ENCODE data around the gene FAM136A. TPM values are rescaled to one million over a fixed set of nuclear protein-coding genes. Genes with fewer than 3 reads are reported as not detected.

Gene FAM136A
- total and polyA plus RNA-seq, 2 of the 13 experiments (the other 11 are each of a cell fraction or from before 2014, with no cell fraction given): 77.8 to 126 TPM

DNA sequence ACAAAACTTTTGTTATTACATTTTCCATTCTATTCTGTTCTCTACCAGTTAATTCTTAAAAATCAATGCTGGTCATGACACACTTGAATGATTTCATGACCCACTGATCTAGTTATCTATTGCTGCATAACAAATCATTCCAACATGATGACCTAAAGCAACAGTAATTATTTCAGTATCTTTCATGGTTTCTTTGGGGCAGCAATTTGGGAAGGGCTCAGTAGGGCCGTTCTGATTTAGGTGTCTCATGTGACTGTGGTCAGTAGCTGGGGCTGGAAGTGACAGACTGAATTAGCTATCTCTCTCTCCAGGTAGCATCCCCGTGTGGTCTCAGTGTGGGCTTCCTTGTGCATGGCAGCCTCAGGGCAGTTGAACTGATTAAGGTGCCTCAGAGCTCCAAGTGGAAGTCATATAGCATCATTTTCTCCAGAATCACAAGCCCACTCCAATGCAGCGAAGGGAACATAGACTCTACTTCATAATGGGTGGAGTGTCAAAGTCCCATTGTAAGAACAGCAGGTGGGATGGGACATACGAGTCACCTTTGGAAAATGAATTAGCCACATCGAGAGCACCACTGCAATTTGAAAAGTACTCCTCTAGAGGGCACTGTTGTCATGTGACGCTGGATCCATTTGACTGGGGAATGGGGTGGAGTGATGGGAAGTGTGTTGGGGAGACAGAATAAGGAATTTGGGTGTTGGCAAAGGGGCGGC, 39.1 kb upstream of the FAM136A start:
- peak; percentile 88 for ATAC-seq
- H3K27ac ChIP-seq (ENCODE audit: extremely low read length, insufficient read depth, low read length): no peak overlapping the region
- 1% methylated on average over 7 of the region's 7 CpGs for WGBS (ENCODE audit: low lambda C conversion rate)
- BruUV-seq (replicated peaks): no TSS peak
- no peak overlapping the region for H3K9ac ChIP-seq (ENCODE audit: insufficient read depth, low read depth, low read length)
- peak; percentile 100 for FAIRE-seq
- in situ Hi-C loops (cut with HindIII; ENCODE audit: extremely low pct_ligation_motif_present, low pct_unique_long_range_greater_than_20kb) (loop anchor here (5.0 kb wide), 2 partner anchors 276 to 306 kb away; no protein-coding TSS in a partner anchor), intact Hi-C loops (cut with micrococcal nuclease; ENCODE audit: unreplicated experiment) (loop anchor here (1.0 to 2.0 kb wide), 4 partner anchors 36 to 307 kb away; no protein-coding TSS in a partner anchor)
- H3K4me2 ChIP-seq (ENCODE audit: low read depth, low read length): no peak overlapping the region
- H3K27me3 ChIP-seq (ENCODE audit: control insufficient read depth in 1 of 2, insufficient read depth in 2 of 2, low read length in 2 of 2): peaks cover 0 to 25% of the 10 kb centered on the region in 2 experiments; a peak in 1 of 5 replicates
- DNase-seq (ENCODE audit: low spot score): peak; percentile 62
- H3K36me3 ChIP-seq (replicated peaks in 1 of 2; ENCODE audit: control insufficient read depth in 1 of 2, insufficient read depth in 2 of 2, low read length in 2 of 2): no peaks in the 10 kb centered on the region
- H3K9me3 ChIP-seq (ENCODE audit: low read length): no peaks in the 10 kb centered on the region
- no peaks in the 10 kb centered on the region for H3K79me2 ChIP-seq (ENCODE audit: insufficient read depth, low read length)
- H2AFZ ChIP-seq (ENCODE audit: low read length): no peak overlapping the region
- ChIA-PET CTCF (ENCODE audit: low intra/inter-chr PET ratio, low total read pairs) (interaction anchor here (0.7 to 4.5 kb wide), 6 partner anchors 213 to 314 kb away, joined by 3 to 66 read pairs (median 6); partner anchors contain the start of gene TGFA), POLR2A (no interaction called here)
- H3K4me3 ChIP-seq (replicated peaks in 1 of 3; ENCODE audit: insufficient read depth in 1 of 3, low read depth in 2 of 3, low read length in 3 of 3): no peak overlapping the region
- 0 out of 2 replicates have a peak, but pooled peaks cover 3% of the 10 kb centered on the region for H4K20me1 ChIP-seq (ENCODE audit: insufficient read depth, low read length)
- no peaks in the 10 kb centered on the region for H3K4me1 ChIP-seq (ENCODE audit: insufficient read depth, low read length)
- TF ChIP-seq STAT6 (CRISPR knock-in tag; IDR thresholded peaks at IDR 0.05; ENCODE audit: borderline replicate concordance): no peak
- TF ChIP-seq, protein P1, sequence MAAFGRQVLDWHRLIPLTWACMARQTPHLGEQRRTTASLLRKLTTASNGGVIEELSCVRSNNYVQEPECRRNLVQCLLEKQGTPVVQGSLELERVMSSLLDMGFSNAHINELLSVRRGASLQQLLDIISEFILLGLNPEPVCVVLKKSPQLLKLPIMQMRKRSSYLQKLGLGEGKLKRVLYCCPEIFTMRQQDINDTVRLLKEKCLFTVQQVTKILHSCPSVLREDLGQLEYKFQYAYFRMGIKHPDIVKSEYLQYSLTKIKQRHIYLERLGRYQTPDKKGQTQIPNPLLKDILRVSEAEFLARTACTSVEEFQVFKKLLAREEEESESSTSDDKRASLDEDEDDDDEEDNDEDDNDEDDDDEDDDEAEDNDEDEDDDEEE (CRISPR knock-in tag; IDR thresholded peaks at IDR 0.05): 0 out of 2 replicates have a peak, but pooled peaks have one; percentile 24
- TF ChIP-seq, protein P2, sequence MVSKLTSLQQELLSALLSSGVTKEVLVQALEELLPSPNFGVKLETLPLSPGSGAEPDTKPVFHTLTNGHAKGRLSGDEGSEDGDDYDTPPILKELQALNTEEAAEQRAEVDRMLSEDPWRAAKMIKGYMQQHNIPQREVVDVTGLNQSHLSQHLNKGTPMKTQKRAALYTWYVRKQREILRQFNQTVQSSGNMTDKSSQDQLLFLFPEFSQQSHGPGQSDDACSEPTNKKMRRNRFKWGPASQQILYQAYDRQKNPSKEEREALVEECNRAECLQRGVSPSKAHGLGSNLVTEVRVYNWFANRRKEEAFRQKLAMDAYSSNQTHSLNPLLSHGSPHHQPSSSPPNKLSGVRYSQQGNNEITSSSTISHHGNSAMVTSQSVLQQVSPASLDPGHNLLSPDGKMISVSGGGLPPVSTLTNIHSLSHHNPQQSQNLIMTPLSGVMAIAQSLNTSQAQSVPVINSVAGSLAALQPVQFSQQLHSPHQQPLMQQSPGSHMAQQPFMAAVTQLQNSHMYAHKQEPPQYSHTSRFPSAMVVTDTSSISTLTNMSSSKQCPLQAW (CRISPR knock-in tag; IDR thresholded peaks at IDR 0.05): peak; percentile 79
- TF ChIP-seq, protein P3, sequence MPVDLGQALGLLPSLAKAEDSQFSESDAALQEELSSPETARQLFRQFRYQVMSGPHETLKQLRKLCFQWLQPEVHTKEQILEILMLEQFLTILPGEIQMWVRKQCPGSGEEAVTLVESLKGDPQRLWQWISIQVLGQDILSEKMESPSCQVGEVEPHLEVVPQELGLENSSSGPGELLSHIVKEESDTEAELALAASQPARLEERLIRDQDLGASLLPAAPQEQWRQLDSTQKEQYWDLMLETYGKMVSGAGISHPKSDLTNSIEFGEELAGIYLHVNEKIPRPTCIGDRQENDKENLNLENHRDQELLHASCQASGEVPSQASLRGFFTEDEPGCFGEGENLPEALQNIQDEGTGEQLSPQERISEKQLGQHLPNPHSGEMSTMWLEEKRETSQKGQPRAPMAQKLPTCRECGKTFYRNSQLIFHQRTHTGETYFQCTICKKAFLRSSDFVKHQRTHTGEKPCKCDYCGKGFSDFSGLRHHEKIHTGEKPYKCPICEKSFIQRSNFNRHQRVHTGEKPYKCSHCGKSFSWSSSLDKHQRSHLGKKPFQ (CRISPR knock-in tag; IDR thresholded peaks at IDR 0.05; ENCODE audit: insufficient replicate concordance): no peak
- TF ChIP-seq ZSCAN9 (CRISPR knock-in tag; IDR thresholded peaks at IDR 0.05; ENCODE audit: borderline replicate concordance): 0 out of 2 replicates have a peak, but pooled peaks have one; percentile 41
- TF ChIP-seq LCORL (IDR thresholded peaks at IDR 0.05): no peak
- TF ChIP-seq LCORL (CRISPR knock-in tag; IDR thresholded peaks at IDR 0.05): peak; percentile 33; the same call in 1 of the 2 replicates
- peak; percentile 98 for TF ChIP-seq CTCF (CRISPR knock-in tag; IDR thresholded peaks at IDR 0.05)
- 0 out of 2 replicates have a peak, but pooled peaks have one; percentile 30 for TF ChIP-seq IKZF5 (CRISPR knock-in tag; IDR thresholded peaks at IDR 0.05)
- TF ChIP-seq YEATS2 (CRISPR knock-in tag; IDR thresholded peaks at IDR 0.05; ENCODE audit: borderline replicate concordance): no peak
- 0 out of 4 replicates have a peak, but pooled peaks of 1 of the 2 experiments have one; percentile 28 for TF ChIP-seq KLF16 (CRISPR knock-in tag; IDR thresholded peaks at IDR 0.05)

Measured in HepG2 (cell line).